BLaER1 treated with 17β-estradiol and CSF1 and Interleukin-3, amounts not matched to agents 10 nM and 100 nM (cell line): Measurements from ENCODE around the gene SVEP1.

Experiments used
- H3K27ac ChIP-seq, 11 experiments: shearing (Covaris generic); formaldehyde crosslinking; 2 replicates each; pipeline ENCODE4 v1.8.1; 2022
- H3K27me3 ChIP-seq, 11 experiments: shearing (Covaris generic); formaldehyde crosslinking; 2 replicates each; pipeline ENCODE4 v1.8.1; 2022
- H3K36me3 ChIP-seq, 11 experiments: shearing (Covaris generic); formaldehyde crosslinking; 2 replicates each; pipeline ENCODE4 v1.8.1; 2022
- H3K4me1 ChIP-seq, 10 experiments: shearing (Covaris generic); formaldehyde crosslinking; 2 replicates each; pipeline ENCODE4 v1.8.1; 2022
- H3K4me2 ChIP-seq, 11 experiments: shearing (Covaris generic); formaldehyde crosslinking; 2 replicates each; pipeline ENCODE4 v1.8.1; 2022
- H3K4me3 ChIP-seq, 10 experiments: shearing (Covaris generic); formaldehyde crosslinking; 2 replicates each; pipeline ENCODE4 v1.8.1; 2022
- H3K9ac ChIP-seq, 11 experiments: shearing (Covaris generic); formaldehyde crosslinking; 2 replicates each; pipeline ENCODE4 v1.8.1; 2022
- H3K9me3 ChIP-seq, 11 experiments: shearing (Covaris generic); formaldehyde crosslinking; replicated peaks in 1 of 11; 2 replicates each; pipeline ENCODE4 v1.8.1; 2022
- H4K20me1 ChIP-seq, 11 experiments: shearing (Covaris generic); formaldehyde crosslinking; 2 replicates each; pipeline ENCODE4 v1.8.1; 2022
- Cebpa-rat ChIP-seq, 11 experiments: shearing (Covaris generic); IDR thresholded peaks; 2 replicates each; pipeline ENCODE4 v1.8.1; 2022

Gene SVEP1

DNA sequence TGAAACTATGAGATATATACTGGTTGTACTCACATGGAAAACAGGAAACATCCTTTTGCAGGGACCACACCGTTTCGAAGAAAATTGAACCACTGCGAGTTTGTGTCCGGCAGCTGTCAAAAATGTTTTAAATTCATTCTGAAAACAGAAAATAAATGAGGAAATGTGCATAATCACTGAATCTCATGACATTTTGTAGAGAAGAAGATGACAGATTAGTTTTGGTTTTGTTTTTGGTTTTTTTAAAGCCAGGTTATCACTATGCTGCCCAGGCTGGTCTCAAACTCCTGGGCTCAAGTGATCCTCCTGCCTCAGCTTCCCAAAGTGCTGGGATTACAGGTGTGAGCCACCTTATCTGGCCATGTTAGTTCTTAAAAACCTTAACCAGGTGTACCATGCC, 245.4 kb downstream of the SVEP1 start:
- Histone ChIP-seq H4K20me1 (no peaks in the 10 kb centered on the region), H3K36me3 (no peaks in the 10 kb centered on the region), H3K27me3 (no peaks in the 10 kb centered on the region), H3K4me1 (peaks cover 0 to 14% (median 0%) of the 10 kb centered on the region in 10 experiments; a peak in 6 of 20 replicates), H3K9me3 (peaks cover 0 to 7% (median 0%) of the 10 kb centered on the region in 11 experiments; a peak in 2 of 22 replicates), H3K27ac (no peak overlapping the region), H3K4me3 (no peak overlapping the region), H3K4me2 (no peak overlapping the region), H3K9ac (no peak overlapping the region)
- TF ChIP-seq Cebpa-rat (IDR thresholded peaks at IDR 0.05), result no peak

DNA sequence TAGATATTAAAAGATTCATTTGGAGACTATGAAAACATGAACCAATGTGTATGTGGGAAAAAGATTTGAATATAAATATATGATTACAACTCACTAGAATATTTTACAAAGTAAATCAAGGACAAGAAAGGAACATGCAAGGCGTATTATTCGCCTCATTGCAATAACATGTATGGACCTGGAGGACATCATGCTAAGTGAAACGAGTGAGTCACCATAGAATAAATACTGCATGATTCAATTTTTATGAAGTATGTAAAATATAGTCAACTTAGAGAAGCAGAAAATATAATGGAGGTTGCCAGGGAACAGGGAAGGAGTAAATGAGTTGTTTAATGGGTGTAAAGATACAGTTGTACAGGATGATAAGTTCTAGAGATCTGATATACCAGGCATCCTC, 246.8 kb downstream of the SVEP1 start:
- H3K4me2 ChIP-seq, result no peak overlapping the region
- H3K27ac ChIP-seq, result no peak overlapping the region
- no peaks in the 10 kb centered on the region for H3K27me3 ChIP-seq
- H3K4me1 ChIP-seq, result peaks cover 0 to 14% (median 0%) of the 10 kb centered on the region in 10 experiments; a peak in 6 of 20 replicates
- no peak overlapping the region for H3K4me3 ChIP-seq
- no peak for TF ChIP-seq Cebpa-rat (IDR thresholded peaks at IDR 0.05)
- no peak overlapping the region for H3K9ac ChIP-seq
- no peaks in the 10 kb centered on the region for H4K20me1 ChIP-seq
- no peaks in the 10 kb centered on the region for H3K36me3 ChIP-seq
- H3K9me3 ChIP-seq, result peaks cover 0 to 7% (median 0%) of the 10 kb centered on the region in 11 experiments; a peak in 2 of 22 replicates

DNA sequence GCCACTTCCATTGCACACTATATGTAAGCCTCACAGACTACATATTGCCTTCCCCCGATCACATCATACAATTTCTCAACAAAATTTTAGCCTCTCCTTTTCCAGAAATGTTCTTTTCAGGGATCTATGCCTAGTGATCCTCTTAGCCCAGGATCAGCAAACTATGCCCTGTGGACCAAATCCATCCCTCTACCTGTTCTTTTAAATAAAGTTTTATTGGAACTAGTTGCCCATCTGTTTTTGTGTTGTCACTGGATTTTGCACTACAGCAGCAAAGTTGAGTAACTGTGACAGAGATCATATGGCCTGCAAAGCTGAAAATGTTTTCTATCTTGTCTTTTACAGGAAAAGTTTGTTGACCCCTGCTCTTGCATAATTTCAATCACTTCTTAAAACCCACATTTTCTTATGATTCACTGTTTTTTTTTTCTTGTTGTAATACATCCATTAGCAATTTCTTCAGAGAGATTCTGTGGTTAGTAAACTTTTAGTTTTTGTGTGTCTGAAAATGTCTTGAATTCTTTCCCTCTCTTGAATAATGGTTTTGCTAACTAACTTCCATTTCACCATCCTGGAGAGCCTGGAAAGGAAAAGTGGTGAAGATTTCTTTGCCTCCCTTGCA, 248.9 kb downstream of the SVEP1 start:
- no peaks in the 10 kb centered on the region for H3K27me3 ChIP-seq

DNA sequence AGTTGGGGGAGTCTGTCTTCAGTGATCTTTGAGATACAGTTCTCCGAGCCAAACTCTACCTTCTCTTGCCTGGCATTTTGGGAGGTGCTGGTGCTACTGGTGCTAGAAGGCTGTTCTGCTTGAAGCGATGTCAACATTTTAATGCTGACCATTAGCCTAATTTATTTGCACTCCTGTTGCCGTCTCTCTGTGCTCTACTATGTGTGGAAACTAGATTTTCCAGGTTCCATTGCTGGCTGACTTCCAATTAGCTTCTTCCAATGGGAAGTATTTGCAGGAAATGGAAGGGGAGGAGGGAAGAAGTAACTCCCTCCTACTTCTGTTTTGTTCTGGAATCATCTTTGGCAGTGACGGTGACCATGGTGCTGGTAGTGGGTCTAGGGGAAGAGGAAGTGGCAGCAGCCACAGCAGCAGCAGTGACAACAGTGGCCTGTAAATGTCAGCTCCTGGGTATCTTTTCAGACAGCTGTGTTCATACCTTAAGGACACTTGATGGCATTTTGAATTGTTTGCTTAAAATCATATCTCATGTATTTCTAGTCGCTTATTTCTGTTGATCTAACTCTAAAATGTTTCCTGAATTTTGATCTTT, 249.8 kb downstream of the SVEP1 start:
- no peak for TF ChIP-seq Cebpa-rat (IDR thresholded peaks at IDR 0.05)

More for the DNA sequence above, 248.9 kb downstream of the SVEP1 start:
- no peak overlapping the region for H3K9ac ChIP-seq
- peaks cover 0 to 14% (median 0%) of the 10 kb centered on the region in 10 experiments; a peak in 6 of 20 replicates for H3K4me1 ChIP-seq
- no peak overlapping the region for H3K4me3 ChIP-seq
- no peaks in the 10 kb centered on the region for H3K36me3 ChIP-seq
- H4K20me1 ChIP-seq, result no peaks in the 10 kb centered on the region
- no peak overlapping the region for H3K27ac ChIP-seq
- peak overlapping the region in 1 of 11 experiments; percentile 34; a peak in 2 of 22 replicates for H3K4me2 ChIP-seq
- peaks cover 0 to 7% (median 0%) of the 10 kb centered on the region in 11 experiments; a peak in 2 of 22 replicates for H3K9me3 ChIP-seq
- TF ChIP-seq Cebpa-rat (IDR thresholded peaks at IDR 0.05), result no peak

DNA sequence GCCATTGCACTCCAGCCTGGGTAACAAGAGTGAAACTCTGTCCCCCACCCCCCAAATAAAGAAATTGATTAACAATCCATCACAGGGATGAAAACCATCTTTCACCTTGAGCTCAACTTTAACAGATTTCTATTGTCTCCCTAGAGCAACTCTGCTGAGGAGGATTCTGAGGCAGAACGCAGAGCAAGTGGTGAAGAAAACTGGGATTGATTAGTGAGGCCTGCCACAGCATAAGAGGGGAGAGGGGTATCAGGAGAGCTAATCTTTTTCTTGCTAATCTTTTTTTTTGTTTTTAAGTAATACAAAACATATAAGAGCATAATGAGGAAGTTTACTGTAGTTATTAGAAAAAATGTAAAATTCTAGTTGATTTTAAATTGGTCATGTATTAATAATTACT, 250.8 kb downstream of the SVEP1 start:
- TF ChIP-seq Cebpa-rat (IDR thresholded peaks at IDR 0.05), result no peak
- Histone ChIP-seq H4K20me1 (no peaks in the 10 kb centered on the region), H3K4me3 (no peak overlapping the region), H3K27ac (no peak overlapping the region), H3K9ac (no peak overlapping the region), H3K27me3 (no peaks in the 10 kb centered on the region), H3K9me3 (peaks cover 0 to 7% (median 0%) of the 10 kb centered on the region in 11 experiments; a peak in 2 of 22 replicates), H3K4me1 (peaks cover 0 to 14% (median 0%) of the 10 kb centered on the region in 10 experiments; a peak in 6 of 20 replicates), H3K36me3 (no peaks in the 10 kb centered on the region), H3K4me2 (no peak overlapping the region)

More for the DNA sequence above, 249.8 kb downstream of the SVEP1 start:
- Histone ChIP-seq H3K4me2 (peak overlapping the region in 2 of 11 experiments; percentile 11 to 34; a peak in 3 of 22 replicates), H4K20me1 (no peaks in the 10 kb centered on the region), H3K9ac (no peak overlapping the region), H3K27ac (no peak overlapping the region), H3K27me3 (no peaks in the 10 kb centered on the region), H3K4me1 (peaks cover 0 to 14% (median 0%) of the 10 kb centered on the region in 10 experiments; a peak in 6 of 20 replicates), H3K9me3 (peaks cover 0 to 7% (median 0%) of the 10 kb centered on the region in 11 experiments; a peak in 2 of 22 replicates), H3K4me3 (no peak overlapping the region), H3K36me3 (no peaks in the 10 kb centered on the region)

DNA sequence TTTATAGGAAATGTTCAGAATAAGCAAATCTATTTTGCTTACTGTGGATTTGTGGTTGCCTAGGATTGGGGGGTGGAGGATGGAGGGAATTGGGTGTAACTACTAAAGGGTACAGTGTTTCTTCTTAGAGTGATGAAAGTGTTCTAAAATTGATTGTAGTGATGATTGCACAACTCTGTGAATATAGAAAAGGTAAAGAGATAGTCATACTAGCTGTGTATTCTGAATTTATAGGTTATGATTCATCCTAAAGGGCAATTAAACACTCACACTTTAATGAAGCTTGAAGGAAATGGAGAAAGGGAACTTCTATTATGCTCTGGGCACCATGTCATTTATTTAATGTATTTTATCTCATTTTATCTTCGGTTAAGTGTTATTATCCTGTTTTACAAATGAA, 251.8 kb downstream of the SVEP1 start:
- no peak for TF ChIP-seq Cebpa-rat (IDR thresholded peaks at IDR 0.05)
- H3K9me3 ChIP-seq, result peaks cover 0 to 7% (median 0%) of the 10 kb centered on the region in 11 experiments; a peak in 2 of 22 replicates
- no peak overlapping the region for H3K27ac ChIP-seq

GRCh38 chr9:110323818-110324217, 255.7 kb downstream of the SVEP1 start:
- Histone ChIP-seq H3K36me3 (no peaks in the 10 kb centered on the region), H3K27ac (no peak overlapping the region), H4K20me1 (no peaks in the 10 kb centered on the region), H3K4me2 (no peak overlapping the region), H3K4me1 (no peaks in the 10 kb centered on the region), H3K4me3 (no peak overlapping the region), H3K27me3 (no peaks in the 10 kb centered on the region), H3K9me3 (no peaks in the 10 kb centered on the region), H3K9ac (no peak overlapping the region)
- no peak for TF ChIP-seq Cebpa-rat (IDR thresholded peaks at IDR 0.05)

More for the DNA sequence above, 251.8 kb downstream of the SVEP1 start:
- H3K27me3 ChIP-seq, result no peaks in the 10 kb centered on the region
- H3K4me2 ChIP-seq, result no peak overlapping the region
- H3K4me3 ChIP-seq, result no peak overlapping the region
- no peaks in the 10 kb centered on the region for H4K20me1 ChIP-seq
- H3K9ac ChIP-seq, result no peak overlapping the region
- H3K4me1 ChIP-seq, result peaks cover 0 to 14% (median 0%) of the 10 kb centered on the region in 10 experiments; a peak in 6 of 20 replicates
- H3K36me3 ChIP-seq, result no peaks in the 10 kb centered on the region

- Histone ChIP-seq H3K4me1 (peaks cover 0 to 7% (median 0%) of the 10 kb centered on the region in 10 experiments; a peak in 4 of 20 replicates), H3K4me3 (no peak overlapping the region), H3K9ac (no peak overlapping the region), H4K20me1 (no peaks in the 10 kb centered on the region), H3K4me2 (no peak overlapping the region), H3K27me3 (no peaks in the 10 kb centered on the region), H3K27ac (no peak overlapping the region), H3K36me3 (no peaks in the 10 kb centered on the region), H3K9me3 (no peaks in the 10 kb centered on the region)
- no peak for TF ChIP-seq Cebpa-rat (IDR thresholded peaks at IDR 0.05)
Observed at GRCh38 chr9:110320651-110321445, 258.7 kb downstream of the SVEP1 start.
